HepG2 (cell line): Measurements from ENCODE around the gene DYNC2I2. TPM values are rescaled to one million over a fixed set of nuclear protein-coding genes. Genes with fewer than 3 reads are reported as not detected.

Experiments
- BORCS8-MEF2B ChIP-seq: sonication (generic); formaldehyde crosslinking; IDR thresholded peaks from 2 replicates; pipeline ENCODE4 v1.8.0; 2022; ENCODE audit warnings: mild to moderate bottlenecking, missing genetic modification reagents
- EED ChIP-seq: sonication (generic); formaldehyde crosslinking; IDR thresholded peaks from 2 replicates; pipeline ENCODE4 v1.5.0; 2020; ENCODE audit warnings: mild to moderate bottlenecking, missing genetic modification reagents
- KAT2B ChIP-seq: fragments of 150-350 bp; IDR thresholded peaks from 2 replicates; pipeline ENCODE4 v1.6.1; 2014; ENCODE audit warnings: low read depth, low read length, borderline replicate concordance
- KDM4B ChIP-seq: sonication (generic); formaldehyde crosslinking; IDR thresholded peaks from 2 replicates; pipeline ENCODE4 v1.4.0; 2020; ENCODE audit warnings: missing genetic modification reagents
- MTA1 ChIP-seq: sonication (generic); formaldehyde crosslinking; IDR thresholded peaks from 2 replicates; pipeline ENCODE4 v1.4.0; 2020; ENCODE audit warnings: missing genetic modification reagents, mild to moderate bottlenecking, borderline replicate concordance
- NFKB2 ChIP-seq: sonication (generic); formaldehyde crosslinking; IDR thresholded peaks from 2 replicates; pipeline ENCODE4 v1.4.0; 2020; ENCODE audit warnings: missing genetic modification reagents, borderline replicate concordance
- NONO ChIP-seq, 2 experiments: fragments of 450-650 bp in 1 of 2; sonication (generic) in 1 of 2; formaldehyde crosslinking in 1 of 2; IDR thresholded peaks in 1 of 2; conservative IDR thresholded peaks in 1 of 2; 2 replicates each; pipeline versions ENCODE4 v1.6.1 to v1.8.0; 2017 to 2022; ENCODE audit warnings: mild to moderate bottlenecking in 1 of 2, missing genetic modification reagents in 1 of 2, moderate library complexity in 1 of 2
- POLR2AphosphoS2 ChIP-seq: IDR thresholded peaks from 2 replicates; pipeline ENCODE4 v1.6.1; 2011; ENCODE audit warnings: low read depth, low read length, improper control_type of control experiment
- RFXANK ChIP-seq: IDR thresholded peaks from 2 replicates; pipeline ENCODE4 v1.6.1; 2016
- TBX2 ChIP-seq: sonication (generic); formaldehyde crosslinking; IDR thresholded peaks from 2 replicates; pipeline ENCODE4 v1.5.0; 2020; ENCODE audit warnings: missing genetic modification reagents, mild to moderate bottlenecking, borderline replicate concordance
- ZNF234 ChIP-seq: sonication (generic); formaldehyde crosslinking; conservative IDR thresholded peaks from 2 replicates; pipeline ENCODE4 v1.5.1; 2020; ENCODE audit warnings: mild to moderate bottlenecking, missing genetic modification reagents
- ZNF430 ChIP-seq: sonication (generic); formaldehyde crosslinking; IDR thresholded peaks from 2 replicates; pipeline ENCODE4 v1.9.0; 2021; ENCODE audit warnings: mild to moderate bottlenecking, missing genetic modification reagents
- ZNF44 ChIP-seq: sonication (generic); formaldehyde crosslinking; IDR thresholded peaks from 2 replicates; pipeline ENCODE4 v1.5.1; 2020; ENCODE audit warnings: mild to moderate bottlenecking, missing genetic modification reagents
- polyA plus RNA-seq, 8 experiments: library from polyadenylated mRNA; depleted of rRNA in 3 of 8; stranded (reverse) in 7 of 8; unstranded in 1 of 8; fragments of >200 nt; fragmentation: Illumina TruSeq in 4 of 8; extraction: Trizol in 4 of 8; gene quantifications; 2 replicates each; pipeline versions ENCODE4 v1.2.1 to v1.2.3, GENCODE V29; 2011 to 2016; ENCODE audit warnings: low read depth in 4 of 8, missing spikeins in 1 of 8, mixed read lengths in 1 of 8; ENCODE audit not compliant: insufficient read depth in 1 of 8
- total RNA-seq, 5 experiments: library from RNA; depleted of rRNA; stranded (reverse); fragments of >200 nt; fragmentation: Illumina TruSeq; extraction: Trizol; gene quantifications; 2 replicates each; pipeline ENCODE4 v1.2.3, GENCODE V29; 2016; ENCODE audit warnings: low read depth in 1 of 5
- TF ChIP-seq, protein P1 (sequence below): sonication (generic); formaldehyde crosslinking; IDR thresholded peaks from 2 replicates; pipeline ENCODE4 v1.4.0; 2020; ENCODE audit warnings: missing genetic modification reagents, low read depth, mild to moderate bottlenecking, borderline replicate concordance
- TF ChIP-seq, protein P2 (sequence below): sonication (generic); formaldehyde crosslinking; IDR thresholded peaks from 2 replicates; pipeline ENCODE4 v1.8.1; 2023; ENCODE audit warnings: missing genetic modification reagents, mild to moderate bottlenecking, borderline replicate concordance
- TF ChIP-seq, protein P3 (sequence below): sonication (generic); formaldehyde crosslinking; IDR thresholded peaks from 2 replicates; pipeline ENCODE4 v1.8.0; 2023; ENCODE audit warnings: mild to moderate bottlenecking, missing genetic modification reagents
- TF ChIP-seq, protein P4 (sequence below): sonication (generic); formaldehyde crosslinking; IDR thresholded peaks from 2 replicates; pipeline ENCODE4 v1.8.1; 2023; ENCODE audit warnings: mild to moderate bottlenecking, missing genetic modification reagents, borderline replicate concordance
- TF ChIP-seq, protein P5 (sequence below): sonication (generic); formaldehyde crosslinking; IDR thresholded peaks from 2 replicates; pipeline ENCODE4 v1.5.1; 2020; ENCODE audit warnings: missing genetic modification reagents, mild to moderate bottlenecking, borderline replicate concordance
- TF ChIP-seq, protein P6 (sequence below): sonication (generic); formaldehyde crosslinking; IDR thresholded peaks from 2 replicates; pipeline ENCODE4 v1.4.0; 2020; ENCODE audit warnings: missing genetic modification reagents

Gene DYNC2I2
- total and polyA plus RNA-seq, 2 of the 13 experiments (the other 11 are each of a cell fraction or from before 2014, with no cell fraction given), result 13.7 to 40.2 TPM

DNA sequence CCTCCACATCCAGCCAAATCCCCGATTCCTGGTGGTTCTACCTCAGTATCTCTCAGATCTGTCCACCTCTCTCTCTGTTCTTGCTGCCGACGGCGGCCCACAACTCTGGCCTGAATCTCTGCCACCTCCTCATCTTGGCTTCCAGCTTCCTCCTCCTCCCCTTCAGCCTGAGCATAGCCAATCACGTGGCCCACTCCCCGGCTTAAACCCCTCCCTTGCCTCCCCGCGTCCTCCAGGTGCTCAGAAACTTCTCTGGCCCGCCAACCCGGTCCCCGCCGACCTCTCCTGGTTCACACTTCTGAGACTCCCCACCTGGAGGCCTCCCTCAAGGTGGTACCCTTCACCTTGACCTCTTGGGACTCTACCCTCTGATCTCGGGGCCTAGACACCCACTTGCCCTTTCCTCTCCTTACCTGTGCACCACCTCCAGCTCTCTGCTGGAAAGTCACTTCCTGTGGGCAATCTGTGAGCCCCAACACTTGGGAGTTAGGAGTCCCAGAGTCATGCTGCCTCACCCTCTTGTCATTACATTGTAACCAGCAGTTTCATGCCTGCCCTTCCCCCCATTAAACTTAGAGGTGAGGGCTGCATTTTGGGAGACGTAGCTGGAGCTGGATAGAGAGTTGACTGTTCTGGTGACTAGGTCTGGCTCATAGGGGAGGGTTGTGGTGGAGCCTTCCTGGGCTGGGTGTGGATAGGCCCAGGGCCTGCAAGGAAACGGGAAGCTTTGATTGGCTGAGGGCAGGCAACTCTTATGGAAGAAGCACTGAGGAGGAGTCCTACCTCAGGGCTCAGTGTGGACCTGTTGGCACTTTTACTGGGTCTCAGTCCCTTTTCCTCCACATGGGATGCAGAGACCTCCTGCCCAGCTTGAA lies 27.9 kb upstream of the DYNC2I2 start (continued):
- no peak for TF ChIP-seq KAT2B
- TF ChIP-seq, protein P1, sequence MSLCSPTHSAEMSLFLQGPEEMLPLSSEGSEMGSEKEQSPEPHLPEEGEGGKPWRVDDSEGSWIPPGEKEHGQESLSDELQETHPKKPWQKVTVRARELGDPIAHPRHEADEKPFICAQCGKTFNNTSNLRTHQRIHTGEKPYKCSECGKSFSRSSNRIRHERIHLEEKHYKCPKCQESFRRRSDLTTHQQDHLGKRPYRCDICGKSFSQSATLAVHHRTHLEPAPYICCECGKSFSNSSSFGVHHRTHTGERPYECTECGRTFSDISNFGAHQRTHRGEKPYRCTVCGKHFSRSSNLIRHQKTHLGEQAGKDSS (CRISPR knock-in tag), result 0 out of 2 replicates have a peak, but pooled peaks have one; percentile 12
- TF ChIP-seq, protein P2, sequence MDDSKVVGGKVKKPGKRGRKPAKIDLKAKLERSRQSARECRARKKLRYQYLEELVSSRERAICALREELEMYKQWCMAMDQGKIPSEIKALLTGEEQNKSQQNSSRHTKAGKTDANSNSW, result no peak
- TF ChIP-seq TBX2 (CRISPR knock-in tag), result peak; percentile 71
- TF ChIP-seq, protein P3, sequence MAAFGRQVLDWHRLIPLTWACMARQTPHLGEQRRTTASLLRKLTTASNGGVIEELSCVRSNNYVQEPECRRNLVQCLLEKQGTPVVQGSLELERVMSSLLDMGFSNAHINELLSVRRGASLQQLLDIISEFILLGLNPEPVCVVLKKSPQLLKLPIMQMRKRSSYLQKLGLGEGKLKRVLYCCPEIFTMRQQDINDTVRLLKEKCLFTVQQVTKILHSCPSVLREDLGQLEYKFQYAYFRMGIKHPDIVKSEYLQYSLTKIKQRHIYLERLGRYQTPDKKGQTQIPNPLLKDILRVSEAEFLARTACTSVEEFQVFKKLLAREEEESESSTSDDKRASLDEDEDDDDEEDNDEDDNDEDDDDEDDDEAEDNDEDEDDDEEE, result no peak
- TF ChIP-seq, protein P4, sequence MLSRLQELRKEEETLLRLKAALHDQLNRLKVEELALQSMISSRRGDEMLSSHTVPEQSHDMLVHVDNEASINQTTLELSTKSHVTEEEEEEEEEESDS (CRISPR knock-in tag), result no peak
- TF ChIP-seq ZNF44 (CRISPR knock-in tag), result no peak
- no peak for TF ChIP-seq ZNF430 (CRISPR knock-in tag)
- TF ChIP-seq RFXANK, result no peak
- 0 out of 2 replicates have a peak, but pooled peaks have one; percentile 74 for TF ChIP-seq ZNF234
- TF ChIP-seq NFKB2, result peak; percentile 64; the same call in 1 of the 2 replicates
- TF ChIP-seq, protein P5, sequence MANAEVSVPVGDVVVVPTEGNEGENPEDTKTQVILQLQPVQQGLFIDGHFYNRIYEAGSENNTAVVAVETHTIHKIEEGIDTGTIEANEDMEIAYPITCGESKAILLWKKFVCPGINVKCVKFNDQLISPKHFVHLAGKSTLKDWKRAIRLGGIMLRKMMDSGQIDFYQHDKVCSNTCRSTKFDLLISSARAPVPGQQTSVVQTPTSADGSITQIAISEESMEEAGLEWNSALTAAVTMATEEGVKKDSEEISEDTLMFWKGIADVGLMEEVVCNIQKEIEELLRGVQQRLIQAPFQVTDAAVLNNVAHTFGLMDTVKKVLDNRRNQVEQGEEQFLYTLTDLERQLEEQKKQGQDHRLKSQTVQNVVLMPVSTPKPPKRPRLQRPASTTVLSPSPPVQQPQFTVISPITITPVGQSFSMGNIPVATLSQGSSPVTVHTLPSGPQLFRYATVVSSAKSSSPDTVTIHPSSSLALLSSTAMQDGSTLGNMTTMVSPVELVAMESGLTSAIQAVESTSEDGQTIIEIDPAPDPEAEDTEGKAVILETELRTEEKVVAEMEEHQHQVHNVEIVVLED (CRISPR knock-in tag), result peak; percentile 44; the same call in 1 of the 2 replicates
- 0 out of 2 replicates have a peak, but pooled peaks have one; percentile 40 for TF ChIP-seq BORCS8-MEF2B (CRISPR knock-in tag)
- TF ChIP-seq KDM4B (CRISPR knock-in tag), result no peak
- TF ChIP-seq NONO (IDR thresholded peaks at IDR 0.05), result no peak
- peak; percentile 47; the same call in 1 of the 2 replicates for TF ChIP-seq NONO (CRISPR knock-in tag; conservative IDR thresholded peaks at IDR 0.05)
- no peak for TF ChIP-seq EED (CRISPR knock-in tag)
- no peak for TF ChIP-seq POLR2AphosphoS2
- peak; percentile 61; the same call in 1 of the 2 replicates for TF ChIP-seq MTA1 (CRISPR knock-in tag)
- TF ChIP-seq, protein P6, sequence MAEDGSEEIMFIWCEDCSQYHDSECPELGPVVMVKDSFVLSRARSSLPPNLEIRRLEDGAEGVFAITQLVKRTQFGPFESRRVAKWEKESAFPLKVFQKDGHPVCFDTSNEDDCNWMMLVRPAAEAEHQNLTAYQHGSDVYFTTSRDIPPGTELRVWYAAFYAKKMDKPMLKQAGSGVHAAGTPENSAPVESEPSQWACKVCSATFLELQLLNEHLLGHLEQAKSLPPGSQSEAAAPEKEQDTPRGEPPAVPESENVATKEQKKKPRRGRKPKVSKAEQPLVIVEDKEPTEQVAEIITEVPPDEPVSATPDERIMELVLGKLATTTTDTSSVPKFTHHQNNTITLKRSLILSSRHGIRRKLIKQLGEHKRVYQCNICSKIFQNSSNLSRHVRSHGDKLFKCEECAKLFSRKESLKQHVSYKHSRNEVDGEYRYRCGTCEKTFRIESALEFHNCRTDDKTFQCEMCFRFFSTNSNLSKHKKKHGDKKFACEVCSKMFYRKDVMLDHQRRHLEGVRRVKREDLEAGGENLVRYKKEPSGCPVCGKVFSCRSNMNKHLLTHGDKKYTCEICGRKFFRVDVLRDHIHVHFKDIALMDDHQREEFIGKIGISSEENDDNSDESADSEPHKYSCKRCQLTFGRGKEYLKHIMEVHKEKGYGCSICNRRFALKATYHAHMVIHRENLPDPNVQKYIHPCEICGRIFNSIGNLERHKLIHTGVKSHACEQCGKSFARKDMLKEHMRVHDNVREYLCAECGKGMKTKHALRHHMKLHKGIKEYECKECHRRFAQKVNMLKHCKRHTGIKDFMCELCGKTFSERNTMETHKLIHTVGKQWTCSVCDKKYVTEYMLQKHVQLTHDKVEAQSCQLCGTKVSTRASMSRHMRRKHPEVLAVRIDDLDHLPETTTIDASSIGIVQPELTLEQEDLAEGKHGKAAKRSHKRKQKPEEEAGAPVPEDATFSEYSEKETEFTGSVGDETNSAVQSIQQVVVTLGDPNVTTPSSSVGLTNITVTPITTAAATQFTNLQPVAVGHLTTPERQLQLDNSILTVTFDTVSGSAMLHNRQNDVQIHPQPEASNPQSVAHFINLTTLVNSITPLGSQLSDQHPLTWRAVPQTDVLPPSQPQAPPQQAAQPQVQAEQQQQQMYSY (CRISPR knock-in tag), result no peak
